Breast epithelium (tissue), 3 donors: ENCODE data around the gene TJP1.

Experiments used
- POLR2A ChIP-seq: fragments of 450-650 bp; IDR thresholded peaks from one replicate; pipeline ENCODE4 v1.6.1; 2016; ENCODE audit warnings: antibody characterized with exemption, mild to moderate bottlenecking, moderate library complexity
- TF ChIP-seq, protein P1 (sequence below), 3 donors: fragments of 450-650 bp; IDR thresholded peaks; one replicate each; pipeline ENCODE4 v1.5.1; 2016 to 2017; ENCODE audit warnings: antibody characterized with exemption in 3 of 3, mild to moderate bottlenecking in 3 of 3, moderate library complexity in 3 of 3

GRCh38 chr15:29784413-29784812 is 37.9 kb downstream of the TJP1 start:
- TF ChIP-seq, protein P1, sequence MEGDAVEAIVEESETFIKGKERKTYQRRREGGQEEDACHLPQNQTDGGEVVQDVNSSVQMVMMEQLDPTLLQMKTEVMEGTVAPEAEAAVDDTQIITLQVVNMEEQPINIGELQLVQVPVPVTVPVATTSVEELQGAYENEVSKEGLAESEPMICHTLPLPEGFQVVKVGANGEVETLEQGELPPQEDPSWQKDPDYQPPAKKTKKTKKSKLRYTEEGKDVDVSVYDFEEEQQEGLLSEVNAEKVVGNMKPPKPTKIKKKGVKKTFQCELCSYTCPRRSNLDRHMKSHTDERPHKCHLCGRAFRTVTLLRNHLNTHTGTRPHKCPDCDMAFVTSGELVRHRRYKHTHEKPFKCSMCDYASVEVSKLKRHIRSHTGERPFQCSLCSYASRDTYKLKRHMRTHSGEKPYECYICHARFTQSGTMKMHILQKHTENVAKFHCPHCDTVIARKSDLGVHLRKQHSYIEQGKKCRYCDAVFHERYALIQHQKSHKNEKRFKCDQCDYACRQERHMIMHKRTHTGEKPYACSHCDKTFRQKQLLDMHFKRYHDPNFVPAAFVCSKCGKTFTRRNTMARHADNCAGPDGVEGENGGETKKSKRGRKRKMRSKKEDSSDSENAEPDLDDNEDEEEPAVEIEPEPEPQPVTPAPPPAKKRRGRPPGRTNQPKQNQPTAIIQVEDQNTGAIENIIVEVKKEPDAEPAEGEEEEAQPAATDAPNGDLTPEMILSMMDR (IDR thresholded peaks at IDR 0.05): no peak
- no peak for TF ChIP-seq POLR2A
